ENCODE results near the gene PANX2. TPM values are rescaled to one million over a fixed set of nuclear protein-coding genes. Genes with fewer than 3 reads are reported as not detected.
A peak's percentile ranks its signal among the peaks of the same experiment; 100 is the strongest.

The PANX2 gene
- total and polyA plus RNA-seq, 2 of the 13 experiments (the other 11 are each of a cell fraction or from before 2014, with no cell fraction given), result 0.15 to 1.1 TPM

DNA sequence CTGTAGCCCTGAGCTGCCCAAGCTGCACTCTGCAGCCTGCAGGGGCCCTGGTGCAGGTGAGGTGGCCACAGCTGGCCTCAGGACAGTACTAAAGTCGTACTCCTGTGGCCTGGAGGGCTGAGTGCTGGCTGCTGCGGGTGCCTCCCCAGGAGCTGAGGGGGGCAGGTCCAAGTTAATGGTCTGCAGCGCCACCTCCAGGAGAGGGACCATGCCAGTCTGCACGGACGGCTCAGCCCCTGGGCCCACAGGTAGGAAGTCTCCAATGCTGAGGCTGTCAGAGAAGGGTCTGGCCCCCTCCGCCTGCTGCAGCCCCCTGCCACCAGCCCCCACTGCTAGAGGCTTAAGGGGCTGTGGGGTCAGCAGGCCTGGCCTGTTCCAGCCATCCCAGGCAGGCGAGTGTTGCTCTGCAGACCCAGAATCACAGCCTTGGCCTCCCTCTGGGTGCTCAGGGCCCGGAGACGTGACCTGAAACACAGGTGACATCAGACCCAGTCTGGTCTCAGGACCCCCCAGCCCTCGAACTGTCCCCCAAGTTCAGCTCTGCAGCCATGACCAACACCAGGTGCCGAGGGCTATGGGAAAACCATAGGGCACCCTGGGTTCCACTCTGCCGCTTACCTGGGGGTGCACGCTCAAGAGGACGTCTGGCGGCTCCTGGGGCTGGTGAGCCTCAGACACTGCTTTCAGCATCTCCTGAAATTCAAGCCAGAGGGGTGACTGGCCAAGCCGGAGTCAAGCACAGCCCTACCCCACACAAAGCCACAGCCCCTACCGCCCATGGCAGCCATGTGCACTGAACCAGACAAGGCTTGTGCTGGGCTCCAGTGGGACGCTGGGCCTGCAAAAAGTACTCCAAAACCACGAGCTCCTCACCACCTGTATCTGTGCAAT lies 51.1 kb downstream of the PANX2 start:
- peaks cover 22 to 56% of the 10 kb centered on the region in 2 experiments; a peak in 4 of 5 replicates for H3K36me3 ChIP-seq (replicated peaks in 1 of 2; ENCODE audit: control insufficient read depth in 1 of 2, insufficient read depth in 2 of 2, low read length in 2 of 2)
- H3K4me3 ChIP-seq (replicated peaks in 1 of 3; ENCODE audit: insufficient read depth in 1 of 3, low read depth in 2 of 3, low read length in 3 of 3), result no peak overlapping the region
- ChIA-PET CTCF (ENCODE audit: low intra/inter-chr PET ratio, low total read pairs) (no interaction called here), POLR2A (no interaction called here)
- peaks cover 11% of the 10 kb centered on the region for H3K4me1 ChIP-seq (ENCODE audit: insufficient read depth, low read length)
- intact Hi-C loops (cut with micrococcal nuclease; ENCODE audit: unreplicated experiment), result no loop called here
- H3K9ac ChIP-seq (ENCODE audit: insufficient read depth, low read depth, low read length), result no peak overlapping the region
- no peak overlapping the region for H2AFZ ChIP-seq (ENCODE audit: low read length)
- ATAC-seq (no peak), DNase-seq (ENCODE audit: low spot score) (no peak), FAIRE-seq (no peak)
- no peak overlapping the region for H3K27ac ChIP-seq (ENCODE audit: extremely low read length, insufficient read depth, low read length)
- no TSS peak for BruUV-seq (replicated peaks)
- no peaks in the 10 kb centered on the region for H3K27me3 ChIP-seq (ENCODE audit: control insufficient read depth in 1 of 2, insufficient read depth in 2 of 2, low read length in 2 of 2)
- no peak overlapping the region for H3K4me2 ChIP-seq (ENCODE audit: low read depth, low read length)
- H3K79me2 ChIP-seq (ENCODE audit: insufficient read depth, low read length), result no peaks in the 10 kb centered on the region
- H4K20me1 ChIP-seq (ENCODE audit: insufficient read depth, low read length), result no peaks in the 10 kb centered on the region
- TF ChIP-seq AHDC1 (CRISPR knock-in tag; IDR thresholded peaks at IDR 0.05; ENCODE audit: borderline replicate concordance) (no peak), PITX1 (CRISPR knock-in tag; IDR thresholded peaks at IDR 0.05) (no peak), BHLHE40 (IDR thresholded peaks at IDR 0.05; ENCODE audit: low read length) (no peak), CTCF (CRISPR knock-in tag; IDR thresholded peaks at IDR 0.05) (peak; percentile 47)
- TF ChIP-seq, protein P1, sequence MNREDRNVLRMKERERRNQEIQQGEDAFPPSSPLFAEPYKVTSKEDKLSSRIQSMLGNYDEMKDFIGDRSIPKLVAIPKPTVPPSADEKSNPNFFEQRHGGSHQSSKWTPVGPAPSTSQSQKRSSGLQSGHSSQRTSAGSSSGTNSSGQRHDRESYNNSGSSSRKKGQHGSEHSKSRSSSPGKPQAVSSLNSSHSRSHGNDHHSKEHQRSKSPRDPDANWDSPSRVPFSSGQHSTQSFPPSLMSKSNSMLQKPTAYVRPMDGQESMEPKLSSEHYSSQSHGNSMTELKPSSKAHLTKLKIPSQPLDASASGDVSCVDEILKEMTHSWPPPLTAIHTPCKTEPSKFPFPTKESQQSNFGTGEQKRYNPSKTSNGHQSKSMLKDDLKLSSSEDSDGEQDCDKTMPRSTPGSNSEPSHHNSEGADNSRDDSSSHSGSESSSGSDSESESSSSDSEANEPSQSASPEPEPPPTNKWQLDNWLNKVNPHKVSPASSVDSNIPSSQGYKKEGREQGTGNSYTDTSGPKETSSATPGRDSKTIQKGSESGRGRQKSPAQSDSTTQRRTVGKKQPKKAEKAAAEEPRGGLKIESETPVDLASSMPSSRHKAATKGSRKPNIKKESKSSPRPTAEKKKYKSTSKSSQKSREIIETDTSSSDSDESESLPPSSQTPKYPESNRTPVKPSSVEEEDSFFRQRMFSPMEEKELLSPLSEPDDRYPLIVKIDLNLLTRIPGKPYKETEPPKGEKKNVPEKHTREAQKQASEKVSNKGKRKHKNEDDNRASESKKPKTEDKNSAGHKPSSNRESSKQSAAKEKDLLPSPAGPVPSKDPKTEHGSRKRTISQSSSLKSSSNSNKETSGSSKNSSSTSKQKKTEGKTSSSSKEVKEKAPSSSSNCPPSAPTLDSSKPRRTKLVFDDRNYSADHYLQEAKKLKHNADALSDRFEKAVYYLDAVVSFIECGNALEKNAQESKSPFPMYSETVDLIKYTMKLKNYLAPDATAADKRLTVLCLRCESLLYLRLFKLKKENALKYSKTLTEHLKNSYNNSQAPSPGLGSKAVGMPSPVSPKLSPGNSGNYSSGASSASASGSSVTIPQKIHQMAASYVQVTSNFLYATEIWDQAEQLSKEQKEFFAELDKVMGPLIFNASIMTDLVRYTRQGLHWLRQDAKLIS (CRISPR knock-in tag; IDR thresholded peaks at IDR 0.05), result no peak
- WGBS (ENCODE audit: low lambda C conversion rate), result 95% methylated on average over 10 of the region's 19 CpGs
- no peaks in the 10 kb centered on the region for H3K9me3 ChIP-seq (ENCODE audit: low read length)
- in situ Hi-C loops (cut with HindIII; ENCODE audit: extremely low pct_ligation_motif_present, low pct_unique_long_range_greater_than_20kb), result no loop called here

All from HepG2 (cell line).